ENCODE results near the gene CHST11.

The CHST11 gene

DNA sequence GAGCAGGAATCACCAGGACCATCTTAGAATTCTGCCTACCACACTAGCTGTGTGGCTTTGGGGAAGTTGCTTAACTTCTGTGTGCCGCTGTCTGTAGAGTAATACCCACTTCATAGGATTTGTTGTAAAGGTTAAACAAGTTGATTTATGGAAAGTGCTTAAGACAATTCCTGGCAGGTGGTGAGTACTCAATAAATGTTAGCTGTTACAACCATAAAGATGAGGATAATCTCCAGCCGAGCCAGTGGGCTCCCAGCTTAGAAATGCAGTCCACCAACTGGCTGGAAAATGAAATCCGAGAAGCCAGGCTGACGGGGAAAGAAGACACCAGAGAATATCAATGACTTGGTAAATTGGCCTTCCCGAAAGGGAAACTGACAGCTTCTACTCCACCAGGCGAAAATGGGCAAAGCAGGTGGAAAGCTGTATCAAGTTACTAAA is 173.5 kb downstream of the CHST11 start (continued):
- TF ChIP-seq, protein P1, sequence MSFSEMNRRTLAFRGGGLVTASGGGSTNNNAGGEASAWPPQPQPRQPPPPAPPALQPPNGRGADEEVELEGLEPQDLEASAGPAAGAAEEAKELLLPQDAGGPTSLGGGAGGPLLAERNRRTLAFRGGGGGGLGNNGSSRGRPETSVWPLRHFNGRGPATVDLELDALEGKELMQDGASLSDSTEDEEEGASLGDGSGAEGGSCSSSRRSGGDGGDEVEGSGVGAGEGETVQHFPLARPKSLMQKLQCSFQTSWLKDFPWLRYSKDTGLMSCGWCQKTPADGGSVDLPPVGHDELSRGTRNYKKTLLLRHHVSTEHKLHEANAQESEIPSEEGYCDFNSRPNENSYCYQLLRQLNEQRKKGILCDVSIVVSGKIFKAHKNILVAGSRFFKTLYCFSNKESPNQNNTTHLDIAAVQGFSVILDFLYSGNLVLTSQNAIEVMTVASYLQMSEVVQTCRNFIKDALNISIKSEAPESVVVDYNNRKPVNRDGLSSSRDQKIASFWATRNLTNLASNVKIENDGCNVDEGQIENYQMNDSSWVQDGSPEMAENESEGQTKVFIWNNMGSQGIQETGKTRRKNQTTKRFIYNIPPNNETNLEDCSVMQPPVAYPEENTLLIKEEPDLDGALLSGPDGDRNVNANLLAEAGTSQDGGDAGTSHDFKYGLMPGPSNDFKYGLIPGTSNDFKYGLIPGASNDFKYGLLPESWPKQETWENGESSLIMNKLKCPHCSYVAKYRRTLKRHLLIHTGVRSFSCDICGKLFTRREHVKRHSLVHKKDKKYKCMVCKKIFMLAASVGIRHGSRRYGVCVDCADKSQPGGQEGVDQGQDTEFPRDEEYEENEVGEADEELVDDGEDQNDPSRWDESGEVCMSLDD (tag by site-specific recombination; IDR thresholded peaks at IDR 0.05) = no peak
- TF ChIP-seq SCRT1 (tag by site-specific recombination; IDR thresholded peaks at IDR 0.05; ENCODE audit: borderline replicate concordance) (0 out of 2 replicates have a peak, but pooled peaks have one; percentile 24), ZFP3 (tag by site-specific recombination; IDR thresholded peaks at IDR 0.05; ENCODE audit: low read depth) (no peak), GLI2 (tag by site-specific recombination; IDR thresholded peaks at IDR 0.05; ENCODE audit: borderline replicate concordance, low read depth) (no peak), ZNF416 (tag by site-specific recombination; IDR thresholded peaks at IDR 0.05) (no peak), ZNF184 (tag by site-specific recombination; IDR thresholded peaks at IDR 0.05) (no peak), ZNF433 (tag by site-specific recombination; IDR thresholded peaks at IDR 0.05; ENCODE audit: low read depth) (no peak), ZIC2 (tag by site-specific recombination; IDR thresholded peaks at IDR 0.05) (peak; percentile 84), ZNF521 (tag by site-specific recombination; IDR thresholded peaks at IDR 0.05) (no peak), ZNF114 (tag by site-specific recombination; IDR thresholded peaks at IDR 0.05) (no peak), FEZF1 (tag by site-specific recombination; IDR thresholded peaks at IDR 0.05) (peak; percentile 80), ZNF169 (tag by site-specific recombination; IDR thresholded peaks at IDR 0.05) (no peak), ZNF677 (tag by site-specific recombination; IDR thresholded peaks at IDR 0.05) (no peak)
- TF ChIP-seq, protein P2, sequence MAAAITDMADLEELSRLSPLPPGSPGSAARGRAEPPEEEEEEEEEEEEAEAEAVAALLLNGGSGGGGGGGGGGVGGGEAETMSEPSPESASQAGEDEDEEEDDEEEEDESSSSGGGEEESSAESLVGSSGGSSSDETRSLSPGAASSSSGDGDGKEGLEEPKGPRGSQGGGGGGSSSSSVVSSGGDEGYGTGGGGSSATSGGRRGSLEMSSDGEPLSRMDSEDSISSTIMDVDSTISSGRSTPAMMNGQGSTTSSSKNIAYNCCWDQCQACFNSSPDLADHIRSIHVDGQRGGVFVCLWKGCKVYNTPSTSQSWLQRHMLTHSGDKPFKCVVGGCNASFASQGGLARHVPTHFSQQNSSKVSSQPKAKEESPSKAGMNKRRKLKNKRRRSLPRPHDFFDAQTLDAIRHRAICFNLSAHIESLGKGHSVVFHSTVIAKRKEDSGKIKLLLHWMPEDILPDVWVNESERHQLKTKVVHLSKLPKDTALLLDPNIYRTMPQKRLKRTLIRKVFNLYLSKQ (tag by site-specific recombination; IDR thresholded peaks at IDR 0.05; ENCODE audit: borderline replicate concordance) = no peak
- TF ChIP-seq, protein P3, sequence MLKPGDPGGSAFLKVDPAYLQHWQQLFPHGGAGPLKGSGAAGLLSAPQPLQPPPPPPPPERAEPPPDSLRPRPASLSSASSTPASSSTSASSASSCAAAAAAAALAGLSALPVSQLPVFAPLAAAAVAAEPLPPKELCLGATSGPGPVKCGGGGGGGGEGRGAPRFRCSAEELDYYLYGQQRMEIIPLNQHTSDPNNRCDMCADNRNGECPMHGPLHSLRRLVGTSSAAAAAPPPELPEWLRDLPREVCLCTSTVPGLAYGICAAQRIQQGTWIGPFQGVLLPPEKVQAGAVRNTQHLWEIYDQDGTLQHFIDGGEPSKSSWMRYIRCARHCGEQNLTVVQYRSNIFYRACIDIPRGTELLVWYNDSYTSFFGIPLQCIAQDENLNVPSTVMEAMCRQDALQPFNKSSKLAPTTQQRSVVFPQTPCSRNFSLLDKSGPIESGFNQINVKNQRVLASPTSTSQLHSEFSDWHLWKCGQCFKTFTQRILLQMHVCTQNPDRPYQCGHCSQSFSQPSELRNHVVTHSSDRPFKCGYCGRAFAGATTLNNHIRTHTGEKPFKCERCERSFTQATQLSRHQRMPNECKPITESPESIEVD (tag by site-specific recombination; IDR thresholded peaks at IDR 0.05) = peak; percentile 86
- TF ChIP-seq, protein P4, sequence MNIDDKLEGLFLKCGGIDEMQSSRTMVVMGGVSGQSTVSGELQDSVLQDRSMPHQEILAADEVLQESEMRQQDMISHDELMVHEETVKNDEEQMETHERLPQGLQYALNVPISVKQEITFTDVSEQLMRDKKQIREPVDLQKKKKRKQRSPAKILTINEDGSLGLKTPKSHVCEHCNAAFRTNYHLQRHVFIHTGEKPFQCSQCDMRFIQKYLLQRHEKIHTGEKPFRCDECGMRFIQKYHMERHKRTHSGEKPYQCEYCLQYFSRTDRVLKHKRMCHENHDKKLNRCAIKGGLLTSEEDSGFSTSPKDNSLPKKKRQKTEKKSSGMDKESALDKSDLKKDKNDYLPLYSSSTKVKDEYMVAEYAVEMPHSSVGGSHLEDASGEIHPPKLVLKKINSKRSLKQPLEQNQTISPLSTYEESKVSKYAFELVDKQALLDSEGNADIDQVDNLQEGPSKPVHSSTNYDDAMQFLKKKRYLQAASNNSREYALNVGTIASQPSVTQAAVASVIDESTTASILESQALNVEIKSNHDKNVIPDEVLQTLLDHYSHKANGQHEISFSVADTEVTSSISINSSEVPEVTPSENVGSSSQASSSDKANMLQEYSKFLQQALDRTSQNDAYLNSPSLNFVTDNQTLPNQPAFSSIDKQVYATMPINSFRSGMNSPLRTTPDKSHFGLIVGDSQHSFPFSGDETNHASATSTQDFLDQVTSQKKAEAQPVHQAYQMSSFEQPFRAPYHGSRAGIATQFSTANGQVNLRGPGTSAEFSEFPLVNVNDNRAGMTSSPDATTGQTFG (tag by site-specific recombination; IDR thresholded peaks at IDR 0.05; ENCODE audit: borderline replicate concordance) = no peak
- TF ChIP-seq, protein P5, sequence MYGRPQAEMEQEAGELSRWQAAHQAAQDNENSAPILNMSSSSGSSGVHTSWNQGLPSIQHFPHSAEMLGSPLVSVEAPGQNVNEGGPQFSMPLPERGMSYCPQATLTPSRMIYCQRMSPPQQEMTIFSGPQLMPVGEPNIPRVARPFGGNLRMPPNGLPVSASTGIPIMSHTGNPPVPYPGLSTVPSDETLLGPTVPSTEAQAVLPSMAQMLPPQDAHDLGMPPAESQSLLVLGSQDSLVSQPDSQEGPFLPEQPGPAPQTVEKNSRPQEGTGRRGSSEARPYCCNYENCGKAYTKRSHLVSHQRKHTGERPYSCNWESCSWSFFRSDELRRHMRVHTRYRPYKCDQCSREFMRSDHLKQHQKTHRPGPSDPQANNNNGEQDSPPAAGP (tag by site-specific recombination; IDR thresholded peaks at IDR 0.05) = no peak
- TF ChIP-seq, protein P6, sequence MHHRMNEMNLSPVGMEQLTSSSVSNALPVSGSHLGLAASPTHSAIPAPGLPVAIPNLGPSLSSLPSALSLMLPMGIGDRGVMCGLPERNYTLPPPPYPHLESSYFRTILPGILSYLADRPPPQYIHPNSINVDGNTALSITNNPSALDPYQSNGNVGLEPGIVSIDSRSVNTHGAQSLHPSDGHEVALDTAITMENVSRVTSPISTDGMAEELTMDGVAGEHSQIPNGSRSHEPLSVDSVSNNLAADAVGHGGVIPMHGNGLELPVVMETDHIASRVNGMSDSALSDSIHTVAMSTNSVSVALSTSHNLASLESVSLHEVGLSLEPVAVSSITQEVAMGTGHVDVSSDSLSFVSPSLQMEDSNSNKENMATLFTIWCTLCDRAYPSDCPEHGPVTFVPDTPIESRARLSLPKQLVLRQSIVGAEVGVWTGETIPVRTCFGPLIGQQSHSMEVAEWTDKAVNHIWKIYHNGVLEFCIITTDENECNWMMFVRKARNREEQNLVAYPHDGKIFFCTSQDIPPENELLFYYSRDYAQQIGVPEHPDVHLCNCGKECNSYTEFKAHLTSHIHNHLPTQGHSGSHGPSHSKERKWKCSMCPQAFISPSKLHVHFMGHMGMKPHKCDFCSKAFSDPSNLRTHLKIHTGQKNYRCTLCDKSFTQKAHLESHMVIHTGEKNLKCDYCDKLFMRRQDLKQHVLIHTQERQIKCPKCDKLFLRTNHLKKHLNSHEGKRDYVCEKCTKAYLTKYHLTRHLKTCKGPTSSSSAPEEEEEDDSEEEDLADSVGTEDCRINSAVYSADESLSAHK (tag by site-specific recombination; IDR thresholded peaks at IDR 0.05) = peak; percentile 85

All from HEK293 (cell line).